AG09309 (cell line): ENCODE data around the gene DNAH7.
"Not testable (repeated sequence)": the region's sequence is repeated elsewhere in the genome, so short reads cannot be mapped to it uniquely, and the experiment has no call there.

Source experiments
- DNase-seq: peaks from one replicate; pipeline ENCODE4 v3.0.0-alpha.2; 2010; ENCODE audit warnings: low read depth
- H3K4me3 ChIP-seq: 2 replicates; pipeline ENCODE4 v1.5.1; 2011; ENCODE audit warnings: mild to moderate bottlenecking, low read depth, low read length, moderate library complexity; ENCODE audit not compliant: control insufficient read depth
- TF ChIP-seq, protein P1 (sequence below): IDR thresholded peaks from 2 replicates; pipeline ENCODE4 v1.5.1; 2011; ENCODE audit warnings: mild to moderate bottlenecking, low read depth, low read length, inconsistent platforms; ENCODE audit not compliant: insufficient read depth, control insufficient read depth; ENCODE audit errors: missing control alignments

The DNAH7 gene

GRCh38 chr2:195937176-195937575 lies 131.5 kb downstream of the DNAH7 start:
- TF ChIP-seq, protein P1, sequence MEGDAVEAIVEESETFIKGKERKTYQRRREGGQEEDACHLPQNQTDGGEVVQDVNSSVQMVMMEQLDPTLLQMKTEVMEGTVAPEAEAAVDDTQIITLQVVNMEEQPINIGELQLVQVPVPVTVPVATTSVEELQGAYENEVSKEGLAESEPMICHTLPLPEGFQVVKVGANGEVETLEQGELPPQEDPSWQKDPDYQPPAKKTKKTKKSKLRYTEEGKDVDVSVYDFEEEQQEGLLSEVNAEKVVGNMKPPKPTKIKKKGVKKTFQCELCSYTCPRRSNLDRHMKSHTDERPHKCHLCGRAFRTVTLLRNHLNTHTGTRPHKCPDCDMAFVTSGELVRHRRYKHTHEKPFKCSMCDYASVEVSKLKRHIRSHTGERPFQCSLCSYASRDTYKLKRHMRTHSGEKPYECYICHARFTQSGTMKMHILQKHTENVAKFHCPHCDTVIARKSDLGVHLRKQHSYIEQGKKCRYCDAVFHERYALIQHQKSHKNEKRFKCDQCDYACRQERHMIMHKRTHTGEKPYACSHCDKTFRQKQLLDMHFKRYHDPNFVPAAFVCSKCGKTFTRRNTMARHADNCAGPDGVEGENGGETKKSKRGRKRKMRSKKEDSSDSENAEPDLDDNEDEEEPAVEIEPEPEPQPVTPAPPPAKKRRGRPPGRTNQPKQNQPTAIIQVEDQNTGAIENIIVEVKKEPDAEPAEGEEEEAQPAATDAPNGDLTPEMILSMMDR: no peak
- DNase-seq: no peak
- H3K4me3 ChIP-seq: no peak overlapping the region

GRCh38 chr2:195934484-195934883 lies 134.2 kb downstream of the DNAH7 start:
- TF ChIP-seq, protein P1: no peak
- H3K4me3 ChIP-seq: no peak overlapping the region
- DNase-seq: no peak

DNA sequence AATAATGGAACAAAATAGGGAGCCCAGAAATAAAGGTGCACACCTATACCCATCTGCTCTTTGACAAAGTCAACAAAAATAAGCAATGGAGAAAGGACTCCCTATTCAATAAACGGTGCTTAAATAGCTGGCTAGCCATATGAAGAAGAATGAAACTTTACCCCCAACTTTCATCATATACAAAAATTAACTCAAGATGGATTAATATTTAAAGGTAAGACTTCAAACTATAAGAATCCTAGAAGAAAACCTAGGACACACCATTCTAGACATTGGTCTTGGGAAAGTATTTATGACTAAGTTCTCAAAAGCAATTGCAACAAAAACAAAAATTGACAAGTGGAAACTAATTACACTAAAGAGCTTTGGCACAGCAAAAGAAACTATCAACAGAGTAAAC lies 139.1 kb downstream of the DNAH7 start:
- TF ChIP-seq, protein P1: no peak
- no peak overlapping the region for H3K4me3 ChIP-seq
- no peak for DNase-seq

DNA sequence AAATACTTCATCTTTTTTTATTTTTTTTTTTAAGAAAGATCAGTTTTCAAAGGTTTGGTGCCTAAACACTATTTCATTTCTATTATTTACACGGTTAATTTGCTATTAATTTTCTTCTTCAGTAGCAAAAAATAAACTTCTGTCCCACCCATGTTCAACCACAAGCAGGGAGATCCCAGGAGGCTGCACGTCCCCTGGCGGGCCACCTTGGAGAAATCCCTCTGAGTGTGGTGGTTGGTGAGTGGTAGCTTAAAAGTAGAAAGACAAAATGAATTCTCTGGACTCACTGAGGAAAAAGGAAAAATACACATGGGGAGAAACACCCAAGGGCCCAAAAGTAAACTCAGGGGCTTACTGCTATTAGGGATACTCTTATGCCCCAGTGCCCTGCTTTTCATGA lies 143.5 kb downstream of the DNAH7 start:
- H3K4me3 ChIP-seq: no peak overlapping the region
- no peak for DNase-seq
- TF ChIP-seq, protein P1: no peak

- no peak overlapping the region for H3K4me3 ChIP-seq
- TF ChIP-seq, protein P1: no peak
- no peak for DNase-seq
Observed at GRCh38 chr2:195923889-195924288, 144.7 kb downstream of the DNAH7 start.

GRCh38 chr2:195917021-195917600 lies 151.5 kb downstream of the DNAH7 start:
- H3K4me3 ChIP-seq, DNase-seq: not testable (repeated sequence)

GRCh38 chr2:195912079-195912478 lies 156.6 kb downstream of the DNAH7 start:
- no peak for DNase-seq
- TF ChIP-seq, protein P1: no peak
- H3K4me3 ChIP-seq: no peak overlapping the region

- no peak for DNase-seq
- H3K4me3 ChIP-seq: no peak overlapping the region
- TF ChIP-seq, protein P1: no peak
Observed at GRCh38 chr2:195910570-195910969, 158.1 kb downstream of the DNAH7 start.
